Ecto neural progenitor cell (in vitro differentiated cells): ENCODE data around the gene IVNS1ABP.
"Not testable (repeated sequence)": the region's sequence is repeated elsewhere in the genome, so short reads cannot be mapped to it uniquely, and the experiment has no call there.

Source experiments
- DNase-seq: peaks from one replicate; pipeline ENCODE4 v3.0.0-alpha.2; 2018; ENCODE audit warnings: low spot score

The IVNS1ABP gene

GRCh38 chr1:185252404-185252803, 64.6 kb downstream of the IVNS1ABP start:
- DNase-seq, result not testable (repeated sequence)

GRCh38 chr1:185251928-185252327, 65.1 kb downstream of the IVNS1ABP start:
- DNase-seq, result not testable (repeated sequence)

- DNase-seq, result no peak
These were observed 67.0 kb downstream of the IVNS1ABP start for GRCh38 chr1:185250063-185250462.

- no peak for DNase-seq
These were observed 67.5 kb downstream of the IVNS1ABP start for GRCh38 chr1:185249563-185249962.
